Testis (tissue), 3 donors: ENCODE results near the gene SOST. TPM values are rescaled to one million over a fixed set of nuclear protein-coding genes. Genes with fewer than 3 reads are reported as not detected.

Source experiments
- DNase-seq: peaks from one replicate; pipeline ENCODE4 v3.0.0-alpha.2; 2019
- H3K27ac ChIP-seq, 2 donors: fragments of 200-600 bp; sonication (generic); one replicate each; pipeline ENCODE4 v1.5.1; 2019
- H3K27me3 ChIP-seq: fragments of 200-600 bp; sonication (generic); one replicate; pipeline ENCODE4 v1.5.1; 2019
- H3K36me3 ChIP-seq: fragments of 200-600 bp; sonication (generic); one replicate; pipeline ENCODE4 v1.5.1; 2017; ENCODE audit warnings: low read depth; ENCODE audit errors: missing control alignments
- H3K4me1 ChIP-seq: fragments of 200-600 bp; sonication (generic); one replicate; pipeline ENCODE4 v1.5.1; 2019
- H3K4me3 ChIP-seq, 2 donors: fragments of 200-600 bp; sonication (generic); one replicate each; pipeline ENCODE4 v1.5.1; 2017 to 2019
- H3K9me3 ChIP-seq: fragments of 200-600 bp; sonication (generic); one replicate; pipeline ENCODE4 v1.5.1; 2017
- CTCF ChIP-seq, 3 experiments: fragments of 450-650 bp in 2 of 3; fragments of 200-600 bp in 1 of 3; sonication (generic) in 1 of 3; IDR thresholded peaks; one replicate each; pipeline ENCODE4 v1.5.1; 2016 to 2019; ENCODE audit warnings: antibody characterized with exemption in 3 of 3, mild to moderate bottlenecking in 2 of 3, moderate library complexity in 1 of 3
- POLR2A ChIP-seq: fragments of 450-650 bp; IDR thresholded peaks from one replicate; pipeline ENCODE4 v1.6.1; 2017; ENCODE audit warnings: antibody characterized with exemption, mild to moderate bottlenecking, moderate library complexity
- WGBS, 2 donors: methylation state at CpG; one replicate each; pipeline ENCODE4 v1.1.5; 2018; 5-methylcytosine and 5-hydroxymethylcytosine counted together
- intact Hi-C: fragments of 100-400 bp; cut with DNase I; formaldehyde crosslinking; loops from one replicate; pipeline ENCODE4 v1.15.1; 2023; ENCODE audit warnings: low total_unique reads
- polyA plus RNA-seq: library from polyadenylated mRNA; stranded (reverse); fragments of 350-450 nt; fragmentation: Illumina TruSeq; extraction: RNeasy Lipid Tissue Mini Kit (QIAGEN cat#74804); gene quantifications from one replicate; pipeline ENCODE4 v1.2.3, GENCODE V29; 2014; ENCODE audit warnings: low read depth, low replicate concordance; ENCODE audit not compliant: insufficient read depth
- total RNA-seq, 2 donors: library from RNA; depleted of rRNA; stranded (reverse); fragments of >200 nt; gene quantifications; one replicate each; pipeline ENCODE4 v1.2.3, GENCODE V29; 2016

The SOST gene
- total and polyA plus RNA-seq, 3 donors from 2014 or later: 0.24 TPM; not detected in 2

- no peaks in the 10 kb centered on the region for H3K36me3 ChIP-seq
- intact Hi-C loops: no loop called here
Measured at GRCh38 chr17:43774304-43775250, 16.0 kb upstream of the SOST start.

GRCh38 chr17:43772877-43773648 lies 14.5 kb upstream of the SOST start:
- TF ChIP-seq CTCF (IDR thresholded peaks at IDR 0.05) (no peak), POLR2A (no peak)
- intact Hi-C loops: no loop called here
- H3K36me3 ChIP-seq: no peaks in the 10 kb centered on the region
- H3K4me1 ChIP-seq: peaks cover 8% of the 10 kb centered on the region
- 81 to 86% methylated on average over 10 of the region's 10 CpGs for WGBS, 2 donors
- no peak for DNase-seq
- H3K27ac ChIP-seq: no peak overlapping the region
- no peaks in the 10 kb centered on the region for H3K27me3 ChIP-seq
- no peak overlapping the region for H3K4me3 ChIP-seq
- H3K9me3 ChIP-seq: no peaks in the 10 kb centered on the region

More at GRCh38 chr17:43774304-43775250, 16.0 kb upstream of the SOST start:
- no peak for TF ChIP-seq CTCF (IDR thresholded peaks at IDR 0.05)
- no peaks in the 10 kb centered on the region for H3K27me3 ChIP-seq
- H3K9me3 ChIP-seq: no peaks in the 10 kb centered on the region
- 93 to 95% methylated on average over 16 of the region's 16 CpGs for WGBS, 2 donors
- no peak overlapping the region for H3K27ac ChIP-seq
- no peak overlapping the region for H3K4me3 ChIP-seq
- H3K4me1 ChIP-seq: peaks cover 13% of the 10 kb centered on the region
- DNase-seq: no peak

- 92 to 93% methylated on average over 9 of the region's 9 CpGs for WGBS, 2 donors
- H3K4me1 ChIP-seq: no peaks in the 10 kb centered on the region
- no peaks in the 10 kb centered on the region for H3K27me3 ChIP-seq
- no peaks in the 10 kb centered on the region for H3K9me3 ChIP-seq
- DNase-seq: no peak
- intact Hi-C loops: no loop called here
- TF ChIP-seq CTCF (IDR thresholded peaks at IDR 0.05) (no peak), POLR2A (no peak)
- no peak overlapping the region for H3K4me3 ChIP-seq
- no peaks in the 10 kb centered on the region for H3K36me3 ChIP-seq
- no peak overlapping the region for H3K27ac ChIP-seq
Measured at GRCh38 chr17:43771463-43771862, 12.9 kb upstream of the SOST start.

- no peaks in the 10 kb centered on the region for H3K4me1 ChIP-seq
- H3K36me3 ChIP-seq: no peaks in the 10 kb centered on the region
- 95 to 97% methylated on average over 2 of the region's 2 CpGs for WGBS, 2 donors
- intact Hi-C loops: no loop called here
- no peaks in the 10 kb centered on the region for H3K27me3 ChIP-seq
- H3K9me3 ChIP-seq: no peaks in the 10 kb centered on the region
- TF ChIP-seq CTCF (IDR thresholded peaks at IDR 0.05) (no peak), POLR2A (no peak)
- DNase-seq: no peak
- H3K27ac ChIP-seq: no peak overlapping the region
- H3K4me3 ChIP-seq: no peak overlapping the region
Measured at GRCh38 chr17:43770957-43771356, 12.4 kb upstream of the SOST start.
